ENCODE results near the gene CACNA1S.

CACNA1S gene

GRCh38 chr1:201113451-201114244 is 1.4 kb upstream of the CACNA1S start:
- peaks cover 11% of the 10 kb centered on the region for H3K4me1 Mint-ChIP-seq
- H3K4me3 Mint-ChIP-seq = peak overlapping the region; percentile 67
- no peaks in the 10 kb centered on the region for H3K36me3 Mint-ChIP-seq
- ATAC-seq = no peak
- H3K27ac Mint-ChIP-seq = no peak overlapping the region
- no peaks in the 10 kb centered on the region for H3K9me3 Mint-ChIP-seq
- peaks cover 57% of the 10 kb centered on the region for H3K27me3 Mint-ChIP-seq

- Mint-ChIP-seq H3K36me3 (no peaks in the 10 kb centered on the region), H3K27ac (no peak overlapping the region), H3K4me3 (no peak overlapping the region), H3K9me3 (no peaks in the 10 kb centered on the region), H3K27me3 (peaks cover 56% of the 10 kb centered on the region), H3K4me1 (peaks cover 11% of the 10 kb centered on the region)
- ATAC-seq = no peak
Measured at GRCh38 chr1:201112926-201113325, 700 bp upstream of the CACNA1S start.

- no peaks in the 10 kb centered on the region for H3K36me3 Mint-ChIP-seq
- ATAC-seq = no peak
- H3K9me3 Mint-ChIP-seq = no peaks in the 10 kb centered on the region
- H3K4me3 Mint-ChIP-seq = no peak overlapping the region
- no peak overlapping the region for H3K27ac Mint-ChIP-seq
- peaks cover 11% of the 10 kb centered on the region for H3K4me1 Mint-ChIP-seq
- peaks cover 53% of the 10 kb centered on the region for H3K27me3 Mint-ChIP-seq
Measured at GRCh38 chr1:201111672-201112071, 554 bp downstream of the CACNA1S start.

- ATAC-seq = no peak
- Mint-ChIP-seq H3K4me1 (peaks cover 11% of the 10 kb centered on the region), H3K9me3 (no peaks in the 10 kb centered on the region), H3K27ac (no peak overlapping the region), H3K4me3 (no peak overlapping the region), H3K36me3 (no peaks in the 10 kb centered on the region), H3K27me3 (peaks cover 47% of the 10 kb centered on the region)
Measured at GRCh38 chr1:201111156-201111555, 1.1 kb downstream of the CACNA1S start.

GRCh38 chr1:201110616-201111015 is 1.6 kb downstream of the CACNA1S start:
- no peak for ATAC-seq
- peaks cover 11% of the 10 kb centered on the region for H3K4me1 Mint-ChIP-seq
- H3K27me3 Mint-ChIP-seq = peaks cover 42% of the 10 kb centered on the region
- no peaks in the 10 kb centered on the region for H3K36me3 Mint-ChIP-seq
- H3K27ac Mint-ChIP-seq = no peak overlapping the region
- H3K9me3 Mint-ChIP-seq = no peaks in the 10 kb centered on the region
- no peak overlapping the region for H3K4me3 Mint-ChIP-seq

GRCh38 chr1:201110138-201110537 is 2.1 kb downstream of the CACNA1S start:
- Mint-ChIP-seq H3K9me3 (no peaks in the 10 kb centered on the region), H3K36me3 (no peaks in the 10 kb centered on the region), H3K27me3 (peaks cover 38% of the 10 kb centered on the region), H3K4me3 (no peak overlapping the region), H3K27ac (no peak overlapping the region), H3K4me1 (peaks cover 11% of the 10 kb centered on the region)
- no peak for ATAC-seq

GRCh38 chr1:201109651-201110050 is 2.6 kb downstream of the CACNA1S start:
- no peak overlapping the region for H3K4me3 Mint-ChIP-seq
- ATAC-seq = no peak
- H3K4me1 Mint-ChIP-seq = peaks cover 8% of the 10 kb centered on the region

GRCh38 chr1:201108614-201109013 is 3.6 kb downstream of the CACNA1S start:
- no peaks in the 10 kb centered on the region for H3K9me3 Mint-ChIP-seq
- no peak overlapping the region for H3K27ac Mint-ChIP-seq
- peak; percentile 66 for ATAC-seq
- no peak overlapping the region for H3K4me3 Mint-ChIP-seq
- no peaks in the 10 kb centered on the region for H3K36me3 Mint-ChIP-seq
- H3K27me3 Mint-ChIP-seq = peaks cover 28% of the 10 kb centered on the region
- H3K4me1 Mint-ChIP-seq = no peaks in the 10 kb centered on the region

More at GRCh38 chr1:201109651-201110050, 2.6 kb downstream of the CACNA1S start:
- peaks cover 34% of the 10 kb centered on the region for H3K27me3 Mint-ChIP-seq
- no peaks in the 10 kb centered on the region for H3K36me3 Mint-ChIP-seq
- H3K9me3 Mint-ChIP-seq = no peaks in the 10 kb centered on the region
- no peak overlapping the region for H3K27ac Mint-ChIP-seq

GRCh38 chr1:201105688-201106087 is 6.5 kb downstream of the CACNA1S start:
- ATAC-seq = no peak
- peaks cover 6% of the 10 kb centered on the region for H3K27me3 Mint-ChIP-seq
- no peak overlapping the region for H3K27ac Mint-ChIP-seq

GRCh38 chr1:201104141-201104540 is 8.1 kb downstream of the CACNA1S start:
- Mint-ChIP-seq H3K9me3 (no peaks in the 10 kb centered on the region), H3K4me1 (no peaks in the 10 kb centered on the region), H3K27me3 (peaks cover 6% of the 10 kb centered on the region), H3K27ac (no peak overlapping the region), H3K36me3 (no peaks in the 10 kb centered on the region), H3K4me3 (no peak overlapping the region)
- no peak for ATAC-seq

More at GRCh38 chr1:201105688-201106087, 6.5 kb downstream of the CACNA1S start:
- no peak overlapping the region for H3K4me3 Mint-ChIP-seq
- H3K36me3 Mint-ChIP-seq = no peaks in the 10 kb centered on the region
- H3K9me3 Mint-ChIP-seq = no peaks in the 10 kb centered on the region
- no peaks in the 10 kb centered on the region for H3K4me1 Mint-ChIP-seq

- no peaks in the 10 kb centered on the region for H3K9me3 Mint-ChIP-seq
- no peaks in the 10 kb centered on the region for H3K4me1 Mint-ChIP-seq
- no peak overlapping the region for H3K4me3 Mint-ChIP-seq
- no peaks in the 10 kb centered on the region for H3K36me3 Mint-ChIP-seq
- peaks cover 6% of the 10 kb centered on the region for H3K27me3 Mint-ChIP-seq
- no peak for ATAC-seq
- no peak overlapping the region for H3K27ac Mint-ChIP-seq
Measured at GRCh38 chr1:201103666-201104065, 8.6 kb downstream of the CACNA1S start.

GRCh38 chr1:201100169-201100930 is 11.9 kb downstream of the CACNA1S start:
- Mint-ChIP-seq H3K36me3 (no peaks in the 10 kb centered on the region), H3K4me1 (no peaks in the 10 kb centered on the region), H3K9me3 (no peaks in the 10 kb centered on the region), H3K27me3 (peaks cover 12% of the 10 kb centered on the region), H3K4me3 (no peak overlapping the region), H3K27ac (no peak overlapping the region)
- ATAC-seq = no peak

- H3K27ac Mint-ChIP-seq = no peak overlapping the region
- ATAC-seq = no peak
- no peaks in the 10 kb centered on the region for H3K36me3 Mint-ChIP-seq
- H3K9me3 Mint-ChIP-seq = no peaks in the 10 kb centered on the region
- peaks cover 12% of the 10 kb centered on the region for H3K27me3 Mint-ChIP-seq
- no peak overlapping the region for H3K4me3 Mint-ChIP-seq
- no peaks in the 10 kb centered on the region for H3K4me1 Mint-ChIP-seq
Measured at GRCh38 chr1:201098992-201099677, 13.1 kb downstream of the CACNA1S start.

GRCh38 chr1:201096977-201097856 is 15.0 kb downstream of the CACNA1S start:
- Mint-ChIP-seq H3K4me3 (no peak overlapping the region), H3K27ac (no peak overlapping the region), H3K27me3 (peaks cover 15% of the 10 kb centered on the region), H3K9me3 (no peaks in the 10 kb centered on the region), H3K36me3 (no peaks in the 10 kb centered on the region), H3K4me1 (no peaks in the 10 kb centered on the region)
- ATAC-seq = no peak

All from stimulated activated memory B cell treated with anti-CD40 and anti-IgM and Interleukin-4, amounts not matched to agents 10 μg/mL and 1 μg/mL and 100 μg/mL, for 72 hours (primary cell).